PC-3 (cell line): Measurements from ENCODE around the gene LRRC45. TPM values are rescaled to one million over a fixed set of nuclear protein-coding genes. Genes with fewer than 3 reads are reported as not detected.

Source experiments
- ATAC-seq: fragments of 200-7000 bp; cut with Tn5 transposase; 2 replicates; pipeline ENCODE4 v1.9.1; 2020; ENCODE audit warnings: mild to moderate bottlenecking, moderate library complexity
- BruUV-seq: library from RNA; stranded (reverse); fragments of 400-500 nt; replicated peaks from 2 replicates; lab custom pipeline; 2021; lab: Mats Ljungman, UMichigan
- CTCF ChIA-PET: fragments of 300-600 bp; sonication (Branson Sonifier 250); formaldehyde crosslinking; loops from one replicate; lab custom pipeline; 2022; ENCODE audit warnings: antibody characterized with exemption; lab: Charles Lee
- POLR2A ChIA-PET: fragments of 300-600 bp; sonication (Branson Sonifier 250); formaldehyde crosslinking; loops from one replicate; lab custom pipeline; 2022; ENCODE audit warnings: antibody characterized with exemption; ENCODE audit not compliant: unreplicated experiment; lab: Charles Lee
- DNase-seq: peaks from one replicate; pipeline ENCODE4 v3.0.0-alpha.2; 2015
- H2AFZ ChIP-seq: fragments of 300-600 bp; sonication (generic); 2 replicates; pipeline ENCODE4 v1.6.0; 2016; ENCODE audit warnings: antibody characterized with exemption, low read length
- H3F3A ChIP-seq: fragments of 300-600 bp; sonication (generic); one replicate; pipeline ENCODE4 v1.6.0; 2017; ENCODE audit warnings: antibody characterized with exemption, low read length, control low read depth, mild to moderate bottlenecking; ENCODE audit not compliant: unreplicated experiment
- H3K27ac ChIP-seq: fragments of 300-600 bp; sonication (generic); 2 replicates; pipeline ENCODE4 v1.5.1; 2016; ENCODE audit warnings: mild to moderate bottlenecking, low read length
- H3K27me3 ChIP-seq: fragments of 300-600 bp; sonication (generic); 2 replicates; pipeline ENCODE4 v1.6.1; 2016; ENCODE audit warnings: low read length, mixed read lengths
- H3K36me3 ChIP-seq: fragments of 300-600 bp; sonication (generic); 2 replicates; pipeline ENCODE4 v1.6.1; 2016; ENCODE audit warnings: low read depth, mixed run types, low read length, mixed read lengths
- H3K4me1 ChIP-seq: fragments of 300-600 bp; sonication (generic); 2 replicates; pipeline ENCODE4 v1.5.1; 2016; ENCODE audit warnings: low read length; ENCODE audit not compliant: insufficient read depth
- H3K4me2 ChIP-seq: fragments of 300-600 bp; sonication (generic); 2 replicates; pipeline ENCODE4 v1.6.0; 2016; ENCODE audit warnings: low read length
- H3K4me3 ChIP-seq: fragments of 300-600 bp; sonication (generic); 2 replicates; pipeline ENCODE4 v1.5.1; 2016; ENCODE audit warnings: mild to moderate bottlenecking, low read length, mixed read lengths
- H3K79me2 ChIP-seq: fragments of 300-600 bp; sonication (generic); 2 replicates; pipeline ENCODE4 v1.6.1; 2017; ENCODE audit warnings: low read length, mixed read lengths
- H3K9ac ChIP-seq: fragments of 300-600 bp; sonication (generic); 2 replicates; pipeline ENCODE4 v1.6.0; 2016; ENCODE audit warnings: mild to moderate bottlenecking, low read length
- H3K9me2 ChIP-seq: fragments of 300-600 bp; sonication (generic); replicated peaks from 2 replicates; pipeline ENCODE4 v1.6.1; 2016; ENCODE audit warnings: mixed run types, low read length, mixed read lengths
- H3K9me3 ChIP-seq: fragments of 300-600 bp; sonication (generic); 2 replicates; pipeline ENCODE4 v1.6.1; 2016; ENCODE audit warnings: low read length, mixed read lengths
- H4K20me1 ChIP-seq: fragments of 300-600 bp; sonication (generic); 2 replicates; pipeline ENCODE4 v1.6.1; 2016; ENCODE audit warnings: low read length, mixed read lengths
- EZH2 ChIP-seq: fragments of 300-600 bp; sonication (generic); IDR thresholded peaks from one replicate; pipeline ENCODE4 v1.6.1; 2017; ENCODE audit warnings: antibody characterized with exemption, mild to moderate bottlenecking, low read length; ENCODE audit not compliant: unreplicated experiment
- EZH2phosphoT487 ChIP-seq: fragments of 300-600 bp; sonication (generic); IDR thresholded peaks from 2 replicates; pipeline ENCODE4 v1.6.1; 2018; ENCODE audit warnings: mild to moderate bottlenecking, antibody characterized with exemption, low read length, borderline replicate concordance
- intact Hi-C: fragments of 100-400 bp; cut with micrococcal nuclease; formaldehyde crosslinking; loops from 2 replicates; pipeline ENCODE4 v1.9.0; 2023
- total RNA-seq: library from RNA; depleted of rRNA; stranded (reverse); fragments of >200 nt; gene quantifications from 2 replicates; pipeline ENCODE4 v1.2.3, GENCODE V29; 2014
- TF ChIP-seq, protein P1 (sequence below): fragments of 300-600 bp; sonication (generic); conservative IDR thresholded peaks from 2 replicates; pipeline ENCODE4 v1.5.1; 2017; ENCODE audit warnings: antibody characterized with exemption, low read depth, mild to moderate bottlenecking, low read length

The LRRC45 gene
- total RNA-seq, 1 experiment from 2014 or later = 71.5 TPM

DNA sequence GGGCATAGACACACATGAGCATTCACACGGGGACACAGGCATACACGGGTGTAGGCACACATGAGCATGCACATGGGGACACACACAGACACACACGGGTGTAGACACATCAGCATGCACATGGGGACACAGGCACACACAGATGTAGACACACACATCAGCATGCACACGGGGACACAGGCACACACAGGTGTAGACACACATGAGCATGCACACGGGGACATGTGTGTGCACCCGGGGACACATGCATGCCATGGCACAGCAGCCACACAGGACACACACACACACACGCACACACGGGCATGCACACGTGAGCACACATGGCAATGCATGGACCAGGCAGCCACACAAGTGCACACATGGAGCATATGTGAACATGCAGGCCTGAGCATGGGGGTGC, 19.5 kb downstream of the LRRC45 start:
- ChIA-PET CTCF (no interaction called here), POLR2A (interaction anchor here (0.5 kb wide), 1 partner anchor 70 kb away, joined by 12 read pairs; no protein-coding TSS in a partner anchor)
- H3K27me3 ChIP-seq = no peaks in the 10 kb centered on the region
- no peaks in the 10 kb centered on the region; the same call in 1 of the 2 replicates for H3K36me3 ChIP-seq
- ATAC-seq = no peak
- no peak overlapping the region for H3K4me2 ChIP-seq
- no peaks in the 10 kb centered on the region for H3K9me2 ChIP-seq
- H3K9me3 ChIP-seq = no peaks in the 10 kb centered on the region
- intact Hi-C loops = no loop called here
- H4K20me1 ChIP-seq = no peaks in the 10 kb centered on the region
- H3K4me3 ChIP-seq = no peak overlapping the region
- no peak overlapping the region for H3K9ac ChIP-seq
- no peak overlapping the region for H2AFZ ChIP-seq
- H3K27ac ChIP-seq = no peak overlapping the region
- DNase-seq = no peak
- no TSS peak for BruUV-seq
- H3K4me1 ChIP-seq = peaks cover 4% of the 10 kb centered on the region
- no peak for TF ChIP-seq EZH2
- TF ChIP-seq EZH2phosphoT487 = no peak
- no peaks in the 10 kb centered on the region for H3K79me2 ChIP-seq
- H3F3A ChIP-seq = no peaks in the 10 kb centered on the region

DNA sequence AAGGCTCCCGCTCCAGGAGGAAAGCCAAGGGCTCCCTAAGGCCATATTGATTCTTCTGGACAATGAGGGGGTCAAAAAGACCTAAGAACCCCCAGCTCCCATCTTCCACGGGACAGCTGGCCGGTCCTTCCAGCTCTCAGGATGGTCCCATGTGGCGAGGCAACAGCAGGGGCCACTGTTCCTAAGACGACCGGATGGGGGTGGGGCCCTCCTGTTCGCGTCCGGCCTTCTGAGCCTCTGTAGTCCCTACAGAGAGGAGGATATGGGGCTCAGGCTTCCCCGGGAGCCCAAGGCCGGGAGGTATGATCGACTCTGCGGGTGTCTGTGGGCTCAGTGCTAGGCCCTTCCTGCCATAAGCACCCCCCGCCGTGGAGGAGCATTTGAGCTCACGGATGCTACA, 20.4 kb downstream of the LRRC45 start:
- Histone ChIP-seq H3K4me1 (no peaks in the 10 kb centered on the region), H3K27me3 (no peaks in the 10 kb centered on the region), H3K9me3 (no peaks in the 10 kb centered on the region), H3K36me3 (no peaks in the 10 kb centered on the region; the same call in 1 of the 2 replicates), H3K27ac (no peak overlapping the region), H3K9ac (no peak overlapping the region), H3K79me2 (no peaks in the 10 kb centered on the region), H3K4me2 (no peak overlapping the region), H3K4me3 (no peak overlapping the region), H3K9me2 (no peaks in the 10 kb centered on the region), H2AFZ (no peak overlapping the region), H4K20me1 (no peaks in the 10 kb centered on the region), H3F3A (no peaks in the 10 kb centered on the region)
- DNase-seq = no peak
- BruUV-seq = no TSS peak
- TF ChIP-seq, protein P1, sequence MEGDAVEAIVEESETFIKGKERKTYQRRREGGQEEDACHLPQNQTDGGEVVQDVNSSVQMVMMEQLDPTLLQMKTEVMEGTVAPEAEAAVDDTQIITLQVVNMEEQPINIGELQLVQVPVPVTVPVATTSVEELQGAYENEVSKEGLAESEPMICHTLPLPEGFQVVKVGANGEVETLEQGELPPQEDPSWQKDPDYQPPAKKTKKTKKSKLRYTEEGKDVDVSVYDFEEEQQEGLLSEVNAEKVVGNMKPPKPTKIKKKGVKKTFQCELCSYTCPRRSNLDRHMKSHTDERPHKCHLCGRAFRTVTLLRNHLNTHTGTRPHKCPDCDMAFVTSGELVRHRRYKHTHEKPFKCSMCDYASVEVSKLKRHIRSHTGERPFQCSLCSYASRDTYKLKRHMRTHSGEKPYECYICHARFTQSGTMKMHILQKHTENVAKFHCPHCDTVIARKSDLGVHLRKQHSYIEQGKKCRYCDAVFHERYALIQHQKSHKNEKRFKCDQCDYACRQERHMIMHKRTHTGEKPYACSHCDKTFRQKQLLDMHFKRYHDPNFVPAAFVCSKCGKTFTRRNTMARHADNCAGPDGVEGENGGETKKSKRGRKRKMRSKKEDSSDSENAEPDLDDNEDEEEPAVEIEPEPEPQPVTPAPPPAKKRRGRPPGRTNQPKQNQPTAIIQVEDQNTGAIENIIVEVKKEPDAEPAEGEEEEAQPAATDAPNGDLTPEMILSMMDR = no peak
- no peak for TF ChIP-seq EZH2phosphoT487
- no peak for ATAC-seq
- ChIA-PET CTCF (no interaction called here), POLR2A (no interaction called here)
- intact Hi-C loops = no loop called here

DNA sequence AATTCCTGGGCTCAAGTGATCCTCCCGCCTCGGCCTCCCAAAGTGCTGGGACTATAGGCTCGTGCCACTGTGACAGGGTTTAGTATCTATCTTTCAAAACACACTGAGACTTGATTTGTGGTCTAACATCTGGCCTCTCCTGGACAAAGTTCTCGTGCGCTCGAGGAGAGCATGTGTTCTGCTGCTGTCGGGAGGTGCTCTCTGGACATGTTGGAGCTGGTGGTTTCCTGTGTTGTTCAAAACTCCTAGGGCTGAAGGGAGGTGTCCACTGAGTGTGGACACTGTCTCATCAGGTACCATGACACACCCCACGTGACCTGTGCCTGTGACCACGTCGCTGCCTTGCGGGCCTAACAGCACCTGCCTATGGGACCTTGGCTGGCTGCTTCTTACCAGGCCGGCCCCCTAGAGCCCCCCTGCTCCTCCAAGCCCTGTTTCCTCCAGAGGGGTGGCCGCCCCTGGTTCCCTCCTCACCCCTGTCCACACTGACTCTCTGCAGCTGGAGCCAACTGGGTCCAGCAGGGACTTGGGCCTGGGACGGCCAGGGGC, 22.9 kb downstream of the LRRC45 start:
- Histone ChIP-seq H3K36me3 (no peaks in the 10 kb centered on the region; the same call in 1 of the 2 replicates), H3K27me3 (no peaks in the 10 kb centered on the region), H3K27ac (no peak overlapping the region), H3K9ac (no peak overlapping the region), H3K4me1 (no peaks in the 10 kb centered on the region; the same call in 1 of the 2 replicates), H3K4me3 (no peak overlapping the region), H4K20me1 (no peaks in the 10 kb centered on the region), H3F3A (no peaks in the 10 kb centered on the region), H3K79me2 (peaks cover 6% of the 10 kb centered on the region), H3K4me2 (no peak overlapping the region), H3K9me2 (no peaks in the 10 kb centered on the region), H2AFZ (no peak overlapping the region), H3K9me3 (no peaks in the 10 kb centered on the region)
- DNase-seq (no peak), ATAC-seq (no peak; the same call in 1 of the 2 replicates)
- POLR2A ChIA-PET = interaction anchor here (0.6 kb wide), 1 partner anchor 24 kb away, joined by 3 read pairs; the partner anchor contains the start of gene CENPX
- TF ChIP-seq, protein P1 = no peak
- TF ChIP-seq EZH2 = no peak
- TF ChIP-seq EZH2phosphoT487 = no peak
- no TSS peak for BruUV-seq
- intact Hi-C loops = no loop called here
- CTCF ChIA-PET = no interaction called here
